ENCODE measurements around the gene VWA7.

VWA7 gene

GRCh38 chr6:31727034-31727716 lies 50.0 kb downstream of the VWA7 start:
- in situ Hi-C loops (cut with HindIII; ENCODE audit: low pct_unique_long_range_greater_than_20kb, low sequenced_read_pairs), result no loop called here
- TF ChIP-seq JUND (IDR thresholded peaks at IDR 0.05; ENCODE audit: low read depth), result no peak
- no peak for DNase-seq (ENCODE audit: low read depth in 1 of 2, low spot score in 1 of 2)

- DNase-seq (ENCODE audit: low read depth in 1 of 2, low spot score in 1 of 2), result no peak
- in situ Hi-C loops (cut with HindIII; ENCODE audit: low pct_unique_long_range_greater_than_20kb, low sequenced_read_pairs), result no loop called here
- no peak for TF ChIP-seq JUND (IDR thresholded peaks at IDR 0.05; ENCODE audit: low read depth)
Measured at GRCh38 chr6:31725502-31726350, 51.4 kb downstream of the VWA7 start.

- TF ChIP-seq JUND (IDR thresholded peaks at IDR 0.05; ENCODE audit: low read depth), result no peak
- no peak for DNase-seq (ENCODE audit: low read depth in 1 of 2, low spot score in 1 of 2)
- in situ Hi-C loops (cut with HindIII; ENCODE audit: low pct_unique_long_range_greater_than_20kb, low sequenced_read_pairs), result no loop called here
Measured at GRCh38 chr6:31723980-31724691, 53.0 kb downstream of the VWA7 start.

- TF ChIP-seq JUND (IDR thresholded peaks at IDR 0.05; ENCODE audit: low read depth), result no peak
- DNase-seq (ENCODE audit: low read depth in 1 of 2, low spot score in 1 of 2), result no peak
- in situ Hi-C loops (cut with HindIII; ENCODE audit: low pct_unique_long_range_greater_than_20kb, low sequenced_read_pairs), result no loop called here
Measured at GRCh38 chr6:31723245-31723979, 53.7 kb downstream of the VWA7 start, which contains the start of gene MPIG6B. Gene MPIG6B (plus strand): TSS chr6:31723373. CDS start chr6:31723384, 11 bp downstream.

- in situ Hi-C loops (cut with HindIII; ENCODE audit: low pct_unique_long_range_greater_than_20kb, low sequenced_read_pairs), result no loop called here
- no peak for DNase-seq (ENCODE audit: low read depth in 1 of 2, low spot score in 1 of 2)
- no peak for TF ChIP-seq JUND (IDR thresholded peaks at IDR 0.05; ENCODE audit: low read depth)
Measured at GRCh38 chr6:31722173-31722572, 55.0 kb downstream of the VWA7 start.

GRCh38 chr6:31721351-31722020 lies 55.6 kb downstream of the VWA7 start, which contains the start of gene LY6G6C:
Gene LY6G6C (minus strand): TSS chr6:31721746. CDS start chr6:31721679, 67 bp downstream.
- no peak for DNase-seq (ENCODE audit: low read depth in 1 of 2, low spot score in 1 of 2)
- no peak for TF ChIP-seq JUND (IDR thresholded peaks at IDR 0.05; ENCODE audit: low read depth)
- in situ Hi-C loops (cut with HindIII; ENCODE audit: low pct_unique_long_range_greater_than_20kb, low sequenced_read_pairs), result no loop called here

GRCh38 chr6:31720196-31720770 lies 56.8 kb downstream of the VWA7 start:
- no peak for DNase-seq (ENCODE audit: low read depth in 1 of 2, low spot score in 1 of 2)
- in situ Hi-C loops (cut with HindIII; ENCODE audit: low pct_unique_long_range_greater_than_20kb, low sequenced_read_pairs), result no loop called here
- TF ChIP-seq JUND (IDR thresholded peaks at IDR 0.05; ENCODE audit: low read depth), result no peak

GRCh38 chr6:31719001-31719400 lies 58.1 kb downstream of the VWA7 start:
- no peak for TF ChIP-seq JUND (IDR thresholded peaks at IDR 0.05; ENCODE audit: low read depth)
- DNase-seq (ENCODE audit: low read depth in 1 of 2, low spot score in 1 of 2), result no peak
- in situ Hi-C loops (cut with HindIII; ENCODE audit: low pct_unique_long_range_greater_than_20kb, low sequenced_read_pairs), result no loop called here

GRCh38 chr6:31718265-31718664 lies 58.9 kb downstream of the VWA7 start:
- in situ Hi-C loops (cut with HindIII; ENCODE audit: low pct_unique_long_range_greater_than_20kb, low sequenced_read_pairs), result no loop called here
- DNase-seq (ENCODE audit: low read depth in 1 of 2, low spot score in 1 of 2), result peak; percentile 75 to 97
- no peak for TF ChIP-seq JUND (IDR thresholded peaks at IDR 0.05; ENCODE audit: low read depth)

GRCh38 chr6:31717499-31718222 lies 59.5 kb downstream of the VWA7 start:
- peak; percentile 62 to 88 for DNase-seq (ENCODE audit: low read depth in 1 of 2, low spot score in 1 of 2)
- in situ Hi-C loops (cut with HindIII; ENCODE audit: low pct_unique_long_range_greater_than_20kb, low sequenced_read_pairs), result no loop called here
- no peak for TF ChIP-seq JUND (IDR thresholded peaks at IDR 0.05; ENCODE audit: low read depth)
